Skeletal muscle satellite cell (primary cell): ENCODE measurements around the gene MBD3. TPM values are rescaled to one million over a fixed set of nuclear protein-coding genes. Genes with fewer than 3 reads are reported as not detected.
A peak's percentile ranks its signal among the peaks of the same experiment; 100 is the strongest.

ENCODE experiments used
- H3K27me3 ChIP-seq: 2 replicates; pipeline ENCODE4 v1.7.0; 2013; ENCODE audit warnings: low read length; ENCODE audit not compliant: control insufficient read depth, insufficient read depth
- H3K36me3 ChIP-seq: 2 replicates; pipeline ENCODE4 v1.7.0; 2013; ENCODE audit warnings: mild to moderate bottlenecking, control low read depth, low read length; ENCODE audit not compliant: insufficient read depth
- H3K4me1 ChIP-seq: 2 replicates; pipeline ENCODE4 v1.7.0; 2013; ENCODE audit warnings: low read length; ENCODE audit not compliant: control insufficient read depth, insufficient read depth
- H3K4me2 ChIP-seq: 2 replicates; pipeline ENCODE4 v1.7.0; 2013; ENCODE audit warnings: mild to moderate bottlenecking, low read length
- H3K4me3 ChIP-seq: 2 replicates; pipeline ENCODE4 v1.7.0; 2013; ENCODE audit warnings: low read length
- H3K9ac ChIP-seq: 2 replicates; pipeline ENCODE4 v1.7.0; 2013; ENCODE audit warnings: mild to moderate bottlenecking, low read depth, low read length, moderate library complexity
- H3K9me3 ChIP-seq: replicated peaks from 2 replicates; pipeline ENCODE4 v1.7.0; 2013; ENCODE audit warnings: mild to moderate bottlenecking, control low read depth, low read length
- small RNA-seq: library from RNA; depleted of rRNA; stranded (forward); fragments of <200 nt; gene quantifications from one replicate; pipeline ENCODE3, GENCODE V24; 2012

MBD3 gene

GRCh38 chr19:1528596-1529429, 63.9 kb downstream of the MBD3 start:
- Histone ChIP-seq H3K9me3 (no peaks in the 10 kb centered on the region), H3K4me1 (no peaks in the 10 kb centered on the region), H3K9ac (no peak overlapping the region), H3K36me3 (no peaks in the 10 kb centered on the region), H3K4me2 (no peak overlapping the region), H3K4me3 (no peak overlapping the region), H3K27me3 (peaks cover 19% of the 10 kb centered on the region)

GRCh38 chr19:1527650-1528309, 64.9 kb downstream of the MBD3 start:
- H3K4me2 ChIP-seq, result no peak overlapping the region
- H3K9me3 ChIP-seq, result no peaks in the 10 kb centered on the region
- no peak overlapping the region for H3K9ac ChIP-seq
- no peak overlapping the region for H3K4me3 ChIP-seq
- H3K36me3 ChIP-seq, result no peaks in the 10 kb centered on the region
- peaks cover 27% of the 10 kb centered on the region for H3K27me3 ChIP-seq
- no peaks in the 10 kb centered on the region for H3K4me1 ChIP-seq

GRCh38 chr19:1526979-1527649, 65.6 kb downstream of the MBD3 start:
- no peaks in the 10 kb centered on the region for H3K9me3 ChIP-seq
- no peak overlapping the region for H3K9ac ChIP-seq
- no peak overlapping the region for H3K4me2 ChIP-seq
- H3K4me3 ChIP-seq, result no peak overlapping the region
- H3K4me1 ChIP-seq, result no peaks in the 10 kb centered on the region
- H3K36me3 ChIP-seq, result no peaks in the 10 kb centered on the region
- peaks cover 31% of the 10 kb centered on the region for H3K27me3 ChIP-seq

- H3K4me3 ChIP-seq, result no peak overlapping the region
- H3K4me1 ChIP-seq, result no peaks in the 10 kb centered on the region
- H3K9ac ChIP-seq, result no peak overlapping the region
- H3K4me2 ChIP-seq, result no peak overlapping the region
- H3K36me3 ChIP-seq, result no peaks in the 10 kb centered on the region
- peaks cover 34% of the 10 kb centered on the region for H3K27me3 ChIP-seq
- H3K9me3 ChIP-seq, result no peaks in the 10 kb centered on the region
Measured at GRCh38 chr19:1526066-1526778, 66.4 kb downstream of the MBD3 start.

GRCh38 chr19:1525343-1525742, 67.3 kb downstream of the MBD3 start:
- Histone ChIP-seq H3K27me3 (peaks cover 34% of the 10 kb centered on the region), H3K9ac (no peak overlapping the region), H3K4me2 (no peak overlapping the region), H3K4me1 (no peaks in the 10 kb centered on the region), H3K36me3 (no peaks in the 10 kb centered on the region), H3K4me3 (no peak overlapping the region), H3K9me3 (no peaks in the 10 kb centered on the region)

- no peaks in the 10 kb centered on the region for H3K36me3 ChIP-seq
- H3K27me3 ChIP-seq, result peaks cover 34% of the 10 kb centered on the region
- no peak overlapping the region for H3K9ac ChIP-seq
- no peak overlapping the region for H3K4me3 ChIP-seq
- H3K4me1 ChIP-seq, result no peaks in the 10 kb centered on the region
- H3K4me2 ChIP-seq, result no peak overlapping the region
- H3K9me3 ChIP-seq, result no peaks in the 10 kb centered on the region
Measured at GRCh38 chr19:1524972-1525325, 67.7 kb downstream of the MBD3 start.

GRCh38 chr19:1524287-1524971, 68.2 kb downstream of the MBD3 start:
- no peak overlapping the region for H3K4me3 ChIP-seq

More at GRCh38 chr19:1524287-1524971, 68.2 kb downstream of the MBD3 start:
- H3K4me2 ChIP-seq, result peak overlapping the region; percentile 25
- H3K27me3 ChIP-seq, result peaks cover 34% of the 10 kb centered on the region
- no peaks in the 10 kb centered on the region for H3K36me3 ChIP-seq
- no peak overlapping the region for H3K9ac ChIP-seq
- no peaks in the 10 kb centered on the region for H3K9me3 ChIP-seq
- no peaks in the 10 kb centered on the region for H3K4me1 ChIP-seq

Small RNAs within 50 kb of the gene (small RNA-seq; reads per million reads assigned to genes)
- gene AC005943.2 (not detected), gene RN7SL477P (not detected), gene RNU6-1223P (not detected)
